Measurements from ENCODE around the gene FXYD5. TPM values are rescaled to one million over a fixed set of nuclear protein-coding genes. Genes with fewer than 3 reads are reported as not detected.

FXYD5 gene
- total and polyA plus RNA-seq, 9 of the 15 experiments (the other 6 are each of a cell fraction or from before 2014, with no cell fraction given): 104 to 537 (median 174) TPM

DNA sequence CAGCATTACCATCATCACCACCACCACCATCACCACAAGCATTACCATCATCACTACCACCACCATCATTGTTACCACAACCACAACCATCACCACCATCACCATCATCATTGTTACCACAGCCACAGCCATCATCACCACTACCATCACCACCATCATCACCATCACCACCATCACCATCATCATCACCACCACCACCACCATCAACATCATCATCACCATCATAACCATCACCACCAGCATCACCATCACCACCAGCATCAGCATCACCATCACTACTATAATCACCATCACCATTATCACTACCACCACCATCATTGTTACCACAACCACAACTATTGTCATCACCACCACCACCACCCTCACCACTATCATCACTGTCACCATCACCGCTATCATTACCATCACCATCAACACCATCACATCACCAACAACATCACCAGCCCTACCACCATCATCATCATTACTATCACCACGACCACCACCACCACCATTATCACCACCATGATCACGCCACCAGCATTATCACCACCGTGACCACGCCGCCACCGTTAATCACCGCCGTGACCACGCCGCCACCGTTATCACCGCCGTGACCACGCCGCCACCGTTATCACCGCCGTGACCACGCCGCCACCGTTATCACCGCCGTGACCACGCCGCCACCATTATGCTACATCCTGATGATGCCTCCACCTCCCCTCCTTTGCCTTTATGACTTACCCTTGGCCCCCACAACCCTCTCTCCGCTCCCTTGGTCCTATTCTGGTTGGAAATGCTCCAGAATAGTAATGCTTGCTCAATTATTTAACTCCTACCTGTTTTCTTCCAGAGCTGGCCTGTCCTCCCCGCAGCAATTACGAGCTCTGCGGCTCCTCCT, 48.9 kb upstream of the FXYD5 start (continued):
- TF ChIP-seq, protein P1, sequence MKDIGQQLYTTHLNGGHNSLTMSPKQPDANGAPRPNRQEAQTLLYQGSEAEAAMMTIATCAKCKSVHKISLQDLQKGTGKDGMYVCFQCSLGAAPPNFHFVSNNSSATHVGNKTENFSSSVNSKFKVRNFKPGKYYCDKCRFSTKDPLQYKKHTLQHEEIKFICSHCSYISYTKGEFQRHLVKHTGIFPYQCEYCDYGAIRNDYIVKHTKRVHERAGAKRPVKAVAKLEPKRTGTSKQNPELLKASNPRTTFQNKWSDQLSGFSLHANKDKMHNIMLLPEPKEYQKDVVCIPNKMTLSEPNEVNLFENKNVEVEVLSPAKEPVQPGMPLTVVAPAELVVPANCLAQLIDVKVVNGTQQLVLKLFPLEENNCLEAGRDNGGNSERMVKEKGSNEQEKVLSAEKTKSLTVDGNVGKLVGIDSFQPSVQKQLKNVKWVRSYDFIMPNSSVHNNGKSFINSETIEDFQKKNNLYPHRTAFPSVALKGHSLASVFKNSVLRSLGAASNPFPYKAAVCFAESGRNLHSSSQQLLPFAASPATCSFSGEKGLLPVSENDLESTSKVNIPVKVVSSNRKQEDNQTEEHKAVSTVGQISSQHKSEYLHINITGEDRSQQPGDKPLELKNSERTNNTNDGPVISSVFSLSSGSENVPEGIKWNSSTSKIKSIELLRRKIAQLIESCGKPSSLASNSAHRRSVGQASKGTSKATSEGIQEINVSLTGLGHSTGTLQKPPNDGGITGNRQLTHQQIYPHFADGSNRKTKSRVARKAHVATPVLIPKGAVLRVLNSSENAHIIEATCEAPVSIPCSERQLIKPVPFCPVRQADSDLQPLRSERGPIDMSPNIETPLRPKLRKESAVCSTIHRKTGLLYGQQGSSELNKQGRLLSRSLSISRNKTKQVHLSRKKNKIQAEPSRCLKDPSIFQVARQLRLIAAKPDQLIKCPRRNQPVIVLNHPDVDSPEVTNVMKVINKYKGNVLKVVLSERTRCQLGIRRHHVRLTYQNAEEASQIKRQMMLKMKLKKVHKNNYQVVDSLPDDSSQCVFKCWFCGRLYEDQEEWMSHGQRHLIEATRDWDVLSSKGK (CRISPR knock-in tag; IDR thresholded peaks at IDR 0.05): no peak
- TF ChIP-seq IRF2 (CRISPR knock-in tag; IDR thresholded peaks at IDR 0.05) (no peak), DACH1 (IDR thresholded peaks at IDR 0.05; ENCODE audit: partially characterized antibody) (no peak), ZNF354B (CRISPR knock-in tag; IDR thresholded peaks at IDR 0.05) (no peak), EGR1 (conservative IDR thresholded peaks at IDR 0.05) (no peak), RBFOX2 (IDR thresholded peaks at IDR 0.05; ENCODE audit: low read depth, low read length) (0 out of 2 replicates have a peak, but pooled peaks have one; percentile 18), PCBP2 (IDR thresholded peaks at IDR 0.05; ENCODE audit: low read depth, low read length, poor library complexity, severe bottlenecking) (no peak), KDM5B (IDR thresholded peaks at IDR 0.05; ENCODE audit: insufficient replicate concordance, low read depth, low read length) (no peak), ZNF263 (CRISPR knock-in tag; IDR thresholded peaks at IDR 0.05; ENCODE audit: borderline replicate concordance) (0 out of 2 replicates have a peak, but pooled peaks have one; percentile 29), CC2D1A (IDR thresholded peaks at IDR 0.05) (peak; percentile 50; the same call in 1 of the 2 replicates)
- TF ChIP-seq, protein P2, sequence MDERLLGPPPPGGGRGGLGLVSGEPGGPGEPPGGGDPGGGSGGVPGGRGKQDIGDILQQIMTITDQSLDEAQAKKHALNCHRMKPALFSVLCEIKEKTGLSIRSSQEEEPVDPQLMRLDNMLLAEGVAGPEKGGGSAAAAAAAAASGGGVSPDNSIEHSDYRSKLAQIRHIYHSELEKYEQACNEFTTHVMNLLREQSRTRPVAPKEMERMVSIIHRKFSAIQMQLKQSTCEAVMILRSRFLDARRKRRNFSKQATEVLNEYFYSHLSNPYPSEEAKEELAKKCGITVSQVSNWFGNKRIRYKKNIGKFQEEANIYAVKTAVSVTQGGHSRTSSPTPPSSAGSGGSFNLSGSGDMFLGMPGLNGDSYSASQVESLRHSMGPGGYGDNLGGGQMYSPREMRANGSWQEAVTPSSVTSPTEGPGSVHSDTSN (CRISPR knock-in tag; IDR thresholded peaks at IDR 0.05; ENCODE audit: low read depth): no peak
- TF ChIP-seq, protein P2 (tag; conservative IDR thresholded peaks at IDR 0.05; ENCODE audit: low read depth): no peak
- TF ChIP-seq, protein P3, sequence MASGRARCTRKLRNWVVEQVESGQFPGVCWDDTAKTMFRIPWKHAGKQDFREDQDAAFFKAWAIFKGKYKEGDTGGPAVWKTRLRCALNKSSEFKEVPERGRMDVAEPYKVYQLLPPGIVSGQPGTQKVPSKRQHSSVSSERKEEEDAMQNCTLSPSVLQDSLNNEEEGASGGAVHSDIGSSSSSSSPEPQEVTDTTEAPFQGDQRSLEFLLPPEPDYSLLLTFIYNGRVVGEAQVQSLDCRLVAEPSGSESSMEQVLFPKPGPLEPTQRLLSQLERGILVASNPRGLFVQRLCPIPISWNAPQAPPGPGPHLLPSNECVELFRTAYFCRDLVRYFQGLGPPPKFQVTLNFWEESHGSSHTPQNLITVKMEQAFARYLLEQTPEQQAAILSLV (tag; IDR thresholded peaks at IDR 0.05): no peak; the same call in 1 of the 2 replicates
- TF ChIP-seq, protein P4, sequence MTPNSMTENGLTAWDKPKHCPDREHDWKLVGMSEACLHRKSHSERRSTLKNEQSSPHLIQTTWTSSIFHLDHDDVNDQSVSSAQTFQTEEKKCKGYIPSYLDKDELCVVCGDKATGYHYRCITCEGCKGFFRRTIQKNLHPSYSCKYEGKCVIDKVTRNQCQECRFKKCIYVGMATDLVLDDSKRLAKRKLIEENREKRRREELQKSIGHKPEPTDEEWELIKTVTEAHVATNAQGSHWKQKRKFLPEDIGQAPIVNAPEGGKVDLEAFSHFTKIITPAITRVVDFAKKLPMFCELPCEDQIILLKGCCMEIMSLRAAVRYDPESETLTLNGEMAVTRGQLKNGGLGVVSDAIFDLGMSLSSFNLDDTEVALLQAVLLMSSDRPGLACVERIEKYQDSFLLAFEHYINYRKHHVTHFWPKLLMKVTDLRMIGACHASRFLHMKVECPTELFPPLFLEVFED (CRISPR knock-in tag; conservative IDR thresholded peaks at IDR 0.05): 0 out of 2 replicates have a peak, but pooled peaks have one; percentile 43
- TF ChIP-seq, protein P5, sequence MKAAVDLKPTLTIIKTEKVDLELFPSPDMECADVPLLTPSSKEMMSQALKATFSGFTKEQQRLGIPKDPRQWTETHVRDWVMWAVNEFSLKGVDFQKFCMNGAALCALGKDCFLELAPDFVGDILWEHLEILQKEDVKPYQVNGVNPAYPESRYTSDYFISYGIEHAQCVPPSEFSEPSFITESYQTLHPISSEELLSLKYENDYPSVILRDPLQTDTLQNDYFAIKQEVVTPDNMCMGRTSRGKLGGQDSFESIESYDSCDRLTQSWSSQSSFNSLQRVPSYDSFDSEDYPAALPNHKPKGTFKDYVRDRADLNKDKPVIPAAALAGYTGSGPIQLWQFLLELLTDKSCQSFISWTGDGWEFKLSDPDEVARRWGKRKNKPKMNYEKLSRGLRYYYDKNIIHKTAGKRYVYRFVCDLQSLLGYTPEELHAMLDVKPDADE (conservative IDR thresholded peaks at IDR 0.05; ENCODE audit: control insufficient read depth, low read depth, low read length): no peak
